NK-92 (cell line): ENCODE data around the gene ELOVL1.
"Not testable (repeated sequence)": the region's sequence is repeated elsewhere in the genome, so short reads cannot be mapped to it uniquely, and the experiment has no call there.

ENCODE experiments used
- DNase-seq: peaks from one replicate; lab custom pipeline; 2025; ENCODE audit not compliant: unreplicated experiment; lab: John Stamatoyannopoulos, UW

Gene ELOVL1

GRCh38 chr1:43382027-43382779 lies 14.4 kb upstream of the ELOVL1 start:
- no peak for DNase-seq

GRCh38 chr1:43381612-43382011 lies 13.8 kb upstream of the ELOVL1 start:
- DNase-seq: no peak

DNA sequence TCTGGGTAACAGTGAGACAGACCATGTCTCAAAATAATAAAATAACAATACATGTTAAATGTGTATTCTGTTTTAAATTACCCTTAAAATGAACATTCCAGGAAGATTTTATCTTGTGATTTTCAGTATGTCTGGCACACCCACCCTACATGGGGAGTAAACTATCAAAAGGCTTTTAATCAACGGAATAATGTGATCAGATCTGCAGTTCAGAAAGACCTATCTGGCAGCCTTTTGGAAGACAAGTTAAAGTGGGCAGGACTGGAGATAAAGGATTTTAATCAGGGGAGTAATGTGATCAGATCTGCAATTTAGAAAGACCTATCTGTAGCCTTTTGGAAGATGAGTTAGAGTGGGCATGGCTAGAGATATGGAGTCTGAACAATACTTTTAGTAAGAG lies 11.7 kb upstream of the ELOVL1 start:
- DNase-seq: no peak

GRCh38 chr1:43377831-43378230 lies 10.0 kb upstream of the ELOVL1 start:
- DNase-seq: no peak

- DNase-seq: no peak
Observed at GRCh38 chr1:43376723-43377235, 9.0 kb upstream of the ELOVL1 start.

DNA sequence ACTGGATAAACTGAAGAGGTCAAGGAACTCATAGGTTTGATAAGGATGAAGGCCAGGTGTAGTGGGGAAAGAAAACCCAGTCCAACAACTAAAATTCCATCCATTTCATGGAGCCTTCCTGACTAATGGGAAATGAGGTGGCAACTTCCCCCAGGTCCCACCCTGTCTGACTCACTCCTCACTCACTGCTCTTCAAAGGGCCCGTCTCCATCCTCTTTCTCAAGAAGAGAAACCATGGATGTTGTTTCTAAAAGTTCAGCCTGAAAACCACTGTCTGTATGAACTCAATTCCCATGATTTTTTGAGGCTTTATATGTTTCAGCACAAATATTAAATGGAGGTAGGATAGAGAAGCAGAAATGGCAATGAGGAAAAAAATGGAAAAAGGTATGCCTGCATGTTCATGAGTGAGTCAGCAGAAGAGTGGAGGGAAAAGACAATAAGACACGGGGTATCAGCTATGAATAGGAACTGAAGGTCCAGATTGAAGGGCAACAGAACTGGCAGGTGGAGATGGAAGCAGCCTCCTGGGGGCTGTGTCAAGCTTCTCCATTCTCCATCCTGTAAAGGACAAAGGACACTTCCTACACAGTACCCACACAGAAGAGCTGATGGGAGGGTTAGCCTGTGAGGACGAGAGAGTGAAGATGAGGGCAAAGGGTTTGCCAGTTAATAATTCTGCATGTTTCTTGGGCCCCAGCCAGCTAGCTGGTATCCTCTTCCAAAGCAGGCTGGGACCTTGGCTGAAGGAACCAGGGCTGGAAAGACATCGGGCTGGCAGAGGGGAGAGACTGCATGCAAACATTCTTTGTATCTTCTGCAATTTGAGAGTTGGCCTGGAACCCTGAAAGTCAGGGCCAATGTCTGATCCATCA lies 5.5 kb upstream of the ELOVL1 start:
- DNase-seq: no peak

DNA sequence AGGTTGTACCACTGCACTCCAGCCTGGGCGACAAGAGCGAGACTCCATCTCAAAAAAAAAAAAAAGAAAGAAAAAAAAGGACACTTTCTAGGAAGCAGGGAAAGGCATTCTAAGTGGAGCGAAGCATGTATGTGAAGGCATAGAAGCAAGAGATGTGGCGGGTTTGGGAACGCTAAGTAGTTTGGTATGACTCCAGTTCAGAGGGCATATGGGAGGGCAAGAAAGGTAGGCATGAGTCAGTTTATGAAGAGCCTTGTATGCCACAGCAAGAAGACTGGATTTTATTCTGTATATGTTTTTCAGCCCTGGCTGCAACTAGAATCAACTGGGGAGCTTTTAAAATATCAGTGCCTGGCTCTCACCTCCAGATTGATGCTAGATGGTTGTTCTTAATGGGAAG lies 4.4 kb upstream of the ELOVL1 start:
- DNase-seq: no peak

- no peak for DNase-seq
Observed at GRCh38 chr1:43370564-43370963, 2.8 kb upstream of the ELOVL1 start.

GRCh38 chr1:43369779-43370178 lies 2.0 kb upstream of the ELOVL1 start:
- not testable (repeated sequence) for DNase-seq

DNA sequence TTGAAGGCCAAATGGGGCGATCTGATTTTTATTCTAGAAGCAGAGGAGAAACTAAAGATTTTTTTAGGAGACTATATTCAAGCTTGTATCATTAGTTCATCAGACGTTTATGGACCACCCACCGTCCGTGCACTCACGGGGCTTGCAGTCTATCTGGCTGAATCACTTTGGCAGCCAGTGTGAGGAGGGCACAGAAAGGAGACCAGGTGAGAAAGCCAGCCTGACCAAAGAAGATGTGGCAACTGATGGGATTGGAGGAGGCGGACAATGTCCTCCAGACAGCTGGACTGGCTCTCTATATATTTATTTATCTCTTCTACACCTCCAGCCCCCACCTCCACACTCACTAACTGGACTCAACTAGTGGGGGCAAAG lies 822 bp upstream of the ELOVL1 start:
- no peak for DNase-seq

- DNase-seq: no peak
Observed at GRCh38 chr1:43367026-43367903, 546 bp downstream of the ELOVL1 start.

DNA sequence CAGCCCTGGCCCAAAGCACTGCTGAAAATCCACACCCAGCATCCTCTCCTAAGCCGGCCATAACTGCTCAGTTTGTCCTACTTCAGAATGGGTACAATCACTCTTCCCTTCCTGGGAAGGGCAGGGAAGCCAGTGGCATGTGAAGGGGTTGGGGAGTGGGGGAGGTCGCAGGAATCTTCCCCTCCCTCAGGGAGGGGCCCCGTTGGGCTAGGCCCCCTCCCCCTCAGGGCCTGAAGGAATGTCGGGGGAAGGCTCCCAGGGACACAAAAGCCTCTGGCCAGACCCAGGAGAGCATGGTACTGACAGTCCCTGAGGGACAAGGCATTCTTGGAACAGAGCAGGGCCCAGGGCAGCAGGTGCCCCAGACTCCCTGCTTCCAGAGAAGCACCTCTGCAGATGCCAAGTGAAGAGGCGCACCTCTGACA lies 1.2 kb downstream of the ELOVL1 start:
- DNase-seq: no peak

GRCh38 chr1:43366179-43366578 lies 1.6 kb downstream of the ELOVL1 start:
- DNase-seq: no peak

- no peak for DNase-seq
Observed at GRCh38 chr1:43365678-43366077, 2.1 kb downstream of the ELOVL1 start.

GRCh38 chr1:43363935-43364525 lies 3.8 kb downstream of the ELOVL1 start:
- DNase-seq: no peak

GRCh38 chr1:43363283-43363934 lies 4.4 kb downstream of the ELOVL1 start:
- DNase-seq: no peak

DNA sequence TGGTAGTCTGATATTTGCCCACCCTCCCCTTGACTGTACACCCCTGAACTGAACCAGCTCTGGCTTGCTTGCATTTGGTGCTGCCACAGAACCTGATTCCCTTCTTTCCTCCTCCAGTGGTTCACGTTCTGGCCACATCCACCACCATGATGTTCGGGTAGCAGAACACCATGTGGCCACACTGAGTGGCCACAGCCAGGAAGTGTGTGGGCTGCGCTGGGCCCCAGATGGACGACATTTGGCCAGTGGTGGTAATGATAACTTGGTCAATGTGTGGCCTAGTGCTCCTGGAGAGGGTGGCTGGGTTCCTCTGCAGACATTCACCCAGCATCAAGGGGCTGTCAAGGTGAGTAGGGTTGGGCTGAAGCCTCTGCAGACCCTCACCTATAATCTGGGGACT lies 7.2 kb downstream of the ELOVL1 start:
- no peak for DNase-seq

- no peak for DNase-seq
Observed at GRCh38 chr1:43359696-43360095, 8.1 kb downstream of the ELOVL1 start.

- DNase-seq: peak; percentile 83
Observed at GRCh38 chr1:43358746-43359693, 8.8 kb downstream of the ELOVL1 start, which contains the start of gene CDC20. Gene CDC20, plus strand, starts transcription at chr1:43358981. Its CDS starts 235 bp downstream, at chr1:43359216.
